OCI-M2 (cell line): ENCODE measurements around the gene PLPP6.

Source experiments
- DNase-seq: peaks from one replicate; lab custom pipeline; 2025; ENCODE audit not compliant: unreplicated experiment; lab: John Stamatoyannopoulos, UW

The PLPP6 gene

DNA sequence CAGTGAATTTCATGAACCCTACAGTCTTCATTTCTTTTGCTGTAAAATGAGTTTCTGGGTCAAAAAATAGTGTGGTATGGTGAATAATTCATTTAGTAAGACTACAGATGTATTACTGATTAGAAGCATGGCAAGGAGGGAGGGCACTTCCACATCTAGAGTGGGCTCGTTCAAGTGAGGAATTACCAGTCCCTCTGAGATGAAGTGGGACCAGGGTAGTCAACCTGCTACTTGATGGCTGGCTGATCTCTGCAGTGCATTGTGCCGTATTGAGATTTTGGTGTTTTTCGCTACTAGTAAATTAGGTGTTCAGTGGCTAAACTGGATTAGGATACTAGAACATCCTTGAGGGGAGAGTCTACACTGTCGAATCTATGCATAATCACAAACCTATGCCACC lies 28.1 kb downstream of the PLPP6 start:
- no peak for DNase-seq

- no peak for DNase-seq
Observed at GRCh38 chr9:4691795-4692194, 29.7 kb downstream of the PLPP6 start.

DNA sequence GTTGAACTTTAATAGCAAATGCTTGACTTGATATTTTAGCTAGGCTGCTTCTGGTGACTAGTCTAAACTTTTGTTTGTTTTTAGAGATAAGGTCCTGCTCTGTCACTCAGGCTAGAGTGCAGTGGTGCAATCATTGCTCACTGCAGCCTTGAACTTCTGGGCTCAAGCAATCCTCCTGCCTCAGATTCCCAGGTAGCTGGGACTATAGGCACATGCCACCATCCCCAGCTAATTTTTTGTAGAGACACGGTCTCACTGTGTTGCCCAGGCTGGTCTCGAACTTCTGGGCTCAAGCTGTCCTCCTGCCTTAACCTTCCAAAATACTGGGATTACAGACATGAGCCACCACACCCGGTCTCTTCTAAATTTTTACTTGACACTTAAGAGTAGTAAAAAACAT lies 38.0 kb downstream of the PLPP6 start:
- no peak for DNase-seq

DNA sequence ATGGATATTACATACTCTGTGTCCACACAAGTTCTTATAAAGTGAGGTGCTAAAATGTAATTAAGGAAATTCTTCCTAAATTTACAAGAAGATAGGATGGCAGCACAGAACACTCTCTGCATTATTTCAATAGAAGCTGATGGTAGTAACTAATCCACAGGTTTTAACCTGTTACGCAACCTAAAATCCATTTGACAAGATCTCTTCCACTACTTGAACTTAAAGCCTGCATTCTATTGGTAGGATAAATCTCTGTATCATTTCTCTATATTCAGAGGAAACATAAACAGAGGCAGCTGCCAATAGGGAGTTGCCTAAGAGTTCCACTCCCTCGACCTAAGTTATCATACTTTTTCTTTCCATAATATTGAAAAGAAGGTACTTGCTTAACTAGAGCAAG lies 38.8 kb downstream of the PLPP6 start:
- no peak for DNase-seq

DNA sequence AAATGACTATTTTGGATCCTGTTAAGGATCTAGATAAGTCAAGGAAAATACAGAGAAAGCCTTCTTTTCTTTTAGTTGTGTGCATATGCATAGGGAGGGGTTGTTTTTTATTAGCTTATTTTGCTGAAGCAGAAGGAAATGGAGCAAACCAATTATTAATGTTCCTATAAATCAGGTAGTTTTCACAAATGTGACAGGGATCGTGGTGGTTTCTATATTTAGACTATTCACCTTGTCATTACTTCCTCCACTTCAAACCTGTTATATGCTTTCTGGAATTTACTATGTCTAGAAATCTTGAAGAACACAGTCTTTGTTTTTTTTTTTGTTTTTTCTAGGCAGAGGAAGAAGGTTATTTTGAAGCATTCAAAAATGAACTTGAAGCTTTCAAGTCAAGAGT lies 39.4 kb downstream of the PLPP6 start:
- no peak for DNase-seq

GRCh38 chr9:4704129-4704528 lies 42.0 kb downstream of the PLPP6 start:
- no peak for DNase-seq

DNA sequence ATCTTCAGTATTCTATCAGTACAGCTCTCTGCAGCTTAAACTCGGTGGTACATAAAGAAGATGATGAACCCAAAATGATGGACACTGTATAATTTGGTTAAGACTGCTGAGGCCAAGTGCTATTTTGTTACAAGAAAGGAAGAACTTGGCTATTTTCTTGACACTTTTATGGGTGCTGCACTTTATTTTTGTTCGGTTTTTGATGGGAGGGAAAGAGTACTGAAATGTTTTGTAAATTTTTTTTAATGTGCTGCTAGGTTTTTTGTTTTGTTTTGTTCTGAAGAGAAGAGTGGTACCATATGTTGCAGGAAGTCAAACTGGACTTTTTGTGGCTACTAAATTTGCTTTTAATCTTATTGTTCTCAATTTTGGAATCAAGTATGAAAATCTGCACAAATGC lies 43.9 kb downstream of the PLPP6 start:
- no peak for DNase-seq

DNA sequence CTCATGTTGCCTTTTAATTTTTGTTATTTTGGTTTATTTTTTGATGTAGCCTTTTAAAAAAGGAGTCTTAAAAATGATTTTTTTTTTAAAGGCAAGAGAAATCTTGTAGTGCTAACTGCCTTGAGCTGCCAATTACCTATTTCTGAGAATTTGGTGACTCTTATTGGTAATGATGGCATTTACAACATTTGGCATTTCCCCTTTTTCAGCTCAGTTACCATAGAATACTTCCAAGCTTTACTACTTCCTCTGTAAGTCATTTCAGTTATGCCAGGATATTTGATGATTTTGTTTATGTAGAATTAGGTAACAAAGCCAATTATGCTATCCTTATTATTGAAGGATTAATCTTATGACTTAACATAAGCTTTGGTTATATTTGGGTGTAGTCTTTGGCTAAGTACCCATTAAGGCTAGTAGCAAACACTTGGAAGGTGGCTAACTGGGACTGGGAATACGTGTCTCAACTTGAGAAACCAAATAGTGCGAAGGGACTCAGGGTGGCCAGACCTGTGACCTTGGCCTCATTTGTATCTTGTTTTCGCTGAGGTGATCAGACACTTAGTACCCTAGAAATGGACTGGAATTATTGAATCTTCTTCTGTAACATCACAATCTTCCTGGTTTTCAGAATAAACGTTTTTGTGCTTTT lies 45.0 kb downstream of the PLPP6 start:
- no peak for DNase-seq

DNA sequence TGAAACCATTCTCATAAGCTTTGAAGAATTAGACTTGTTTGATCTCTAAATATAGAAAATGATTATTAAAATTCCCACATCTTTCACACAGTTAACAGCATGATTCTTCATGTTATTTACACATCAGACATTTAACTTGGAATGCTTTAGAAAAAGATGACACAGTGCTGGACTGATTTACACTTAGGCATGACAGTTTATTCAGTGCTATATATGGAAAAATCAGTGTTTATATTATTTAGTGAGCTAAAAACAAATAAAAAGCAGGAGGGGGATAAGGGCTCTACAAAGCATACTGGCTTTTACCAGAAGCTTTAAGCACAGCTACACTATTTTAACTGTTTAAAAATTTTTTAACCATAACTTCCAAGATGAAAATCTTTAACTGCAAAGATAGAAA lies 47.3 kb downstream of the PLPP6 start:
- DNase-seq = no peak

GRCh38 chr9:4713849-4714248 lies 51.8 kb downstream of the PLPP6 start:
- DNase-seq = no peak

- no peak for DNase-seq
Observed at GRCh38 chr9:4714266-4715016, 52.3 kb downstream of the PLPP6 start.
